BLaER1 (cell line): ENCODE results near the gene ATP7B.

Experiments used
- H3K27ac ChIP-seq: shearing (Covaris generic); formaldehyde crosslinking; 2 replicates; pipeline ENCODE4 v1.8.1; 2022
- H3K27me3 ChIP-seq: shearing (Covaris generic); formaldehyde crosslinking; 2 replicates; pipeline ENCODE4 v1.8.1; 2022
- H3K36me3 ChIP-seq: shearing (Covaris generic); formaldehyde crosslinking; 2 replicates; pipeline ENCODE4 v1.8.1; 2022
- H3K4me1 ChIP-seq: shearing (Covaris generic); formaldehyde crosslinking; 2 replicates; pipeline ENCODE4 v1.8.1; 2022
- H3K4me2 ChIP-seq: shearing (Covaris generic); formaldehyde crosslinking; 2 replicates; pipeline ENCODE4 v1.8.1; 2022
- H3K4me3 ChIP-seq: shearing (Covaris generic); formaldehyde crosslinking; 2 replicates; pipeline ENCODE4 v1.8.1; 2022
- H3K9ac ChIP-seq: shearing (Covaris generic); formaldehyde crosslinking; 2 replicates; pipeline ENCODE4 v1.8.1; 2022
- H3K9me3 ChIP-seq: shearing (Covaris generic); formaldehyde crosslinking; 2 replicates; pipeline ENCODE4 v1.8.1; 2022
- H4K20me1 ChIP-seq: shearing (Covaris generic); formaldehyde crosslinking; 2 replicates; pipeline ENCODE4 v1.8.1; 2022
- Cebpa-rat ChIP-seq: shearing (Covaris generic); IDR thresholded peaks from 2 replicates; pipeline ENCODE4 v1.8.1; 2022

Gene ATP7B

DNA sequence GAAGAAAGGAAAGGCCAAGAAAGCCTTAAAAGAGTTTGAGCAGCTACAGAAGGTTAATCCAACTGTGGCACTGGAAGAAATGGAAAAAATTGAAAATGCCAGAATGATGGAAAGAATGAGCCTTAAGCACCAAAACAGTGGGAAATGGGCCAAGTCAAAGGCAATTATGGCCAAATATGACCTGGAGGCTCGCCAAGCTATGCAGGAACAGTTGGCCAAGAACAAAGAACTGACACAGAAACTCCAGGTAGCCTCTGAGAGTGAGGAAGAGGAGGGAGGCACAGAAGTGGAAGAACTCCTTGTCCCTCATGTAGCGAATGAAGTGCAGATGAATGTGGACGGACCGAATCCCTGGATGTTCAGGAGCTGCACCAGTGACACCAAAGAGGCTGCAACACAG is 18.3 kb upstream of the ATP7B start:
- no peak for TF ChIP-seq Cebpa-rat
- H3K36me3 ChIP-seq = peaks cover 65% of the 10 kb centered on the region
- no peak overlapping the region for H3K4me3 ChIP-seq
- no peaks in the 10 kb centered on the region for H3K4me1 ChIP-seq
- peaks cover 24% of the 10 kb centered on the region; the same call in 1 of the 2 replicates for H4K20me1 ChIP-seq
- H3K9ac ChIP-seq = no peak overlapping the region
- no peaks in the 10 kb centered on the region for H3K27me3 ChIP-seq
- no peaks in the 10 kb centered on the region for H3K9me3 ChIP-seq
- H3K4me2 ChIP-seq = no peak overlapping the region
- no peak overlapping the region for H3K27ac ChIP-seq

DNA sequence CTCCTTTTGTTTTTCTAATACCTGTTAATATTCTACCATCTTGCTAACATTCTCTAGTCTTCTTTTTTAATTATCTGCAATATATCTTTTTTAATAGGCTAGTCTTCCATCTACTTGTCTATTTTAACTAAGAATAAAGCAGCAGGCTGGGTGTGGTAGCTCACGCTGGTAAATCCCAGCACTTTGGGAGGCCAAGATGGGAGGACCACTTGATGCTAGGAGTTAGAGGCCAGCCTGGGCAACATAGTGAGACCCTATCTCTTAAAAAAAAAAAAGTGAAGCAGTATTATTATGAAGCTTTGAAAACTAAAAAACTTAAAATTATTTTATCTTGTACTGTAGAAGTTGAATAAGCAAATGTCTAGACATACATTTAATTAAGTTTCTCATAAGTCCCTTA is 16.6 kb upstream of the ATP7B start:
- H3K27ac ChIP-seq = no peak overlapping the region
- no peaks in the 10 kb centered on the region for H3K27me3 ChIP-seq
- no peak overlapping the region for H3K4me2 ChIP-seq
- no peak overlapping the region for H3K9ac ChIP-seq
- H3K36me3 ChIP-seq = peaks cover 81% of the 10 kb centered on the region
- no peak overlapping the region for H3K4me3 ChIP-seq
- peaks cover 13% of the 10 kb centered on the region; the same call in 1 of the 2 replicates for H4K20me1 ChIP-seq
- no peaks in the 10 kb centered on the region for H3K4me1 ChIP-seq
- no peak for TF ChIP-seq Cebpa-rat
- H3K9me3 ChIP-seq = no peaks in the 10 kb centered on the region

DNA sequence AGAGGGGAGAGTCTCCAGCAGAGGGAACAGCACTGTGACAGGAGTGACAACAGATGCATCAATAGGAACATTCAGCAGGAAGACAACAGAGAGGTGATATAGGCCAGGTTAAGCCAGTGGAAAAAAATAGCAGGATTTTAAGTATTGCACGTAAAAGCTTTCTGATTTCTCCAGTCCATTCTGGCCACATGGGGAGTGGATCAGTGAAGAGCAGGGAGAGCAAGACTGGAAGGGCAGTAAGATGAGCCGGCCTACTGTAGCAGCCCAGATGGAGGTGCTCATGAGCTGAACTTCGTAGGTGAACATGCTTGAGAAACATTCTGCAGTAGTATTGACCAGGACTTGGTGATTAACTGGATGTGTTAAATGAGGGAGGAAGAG is 15.0 kb upstream of the ATP7B start:
- Histone ChIP-seq H3K36me3 (peaks cover 97% of the 10 kb centered on the region), H3K27ac (no peak overlapping the region), H3K9ac (no peak overlapping the region), H4K20me1 (peaks cover 18% of the 10 kb centered on the region; the same call in 1 of the 2 replicates), H3K4me3 (no peak overlapping the region), H3K9me3 (no peaks in the 10 kb centered on the region), H3K4me1 (no peaks in the 10 kb centered on the region), H3K4me2 (no peak overlapping the region), H3K27me3 (no peaks in the 10 kb centered on the region)
- no peak for TF ChIP-seq Cebpa-rat

DNA sequence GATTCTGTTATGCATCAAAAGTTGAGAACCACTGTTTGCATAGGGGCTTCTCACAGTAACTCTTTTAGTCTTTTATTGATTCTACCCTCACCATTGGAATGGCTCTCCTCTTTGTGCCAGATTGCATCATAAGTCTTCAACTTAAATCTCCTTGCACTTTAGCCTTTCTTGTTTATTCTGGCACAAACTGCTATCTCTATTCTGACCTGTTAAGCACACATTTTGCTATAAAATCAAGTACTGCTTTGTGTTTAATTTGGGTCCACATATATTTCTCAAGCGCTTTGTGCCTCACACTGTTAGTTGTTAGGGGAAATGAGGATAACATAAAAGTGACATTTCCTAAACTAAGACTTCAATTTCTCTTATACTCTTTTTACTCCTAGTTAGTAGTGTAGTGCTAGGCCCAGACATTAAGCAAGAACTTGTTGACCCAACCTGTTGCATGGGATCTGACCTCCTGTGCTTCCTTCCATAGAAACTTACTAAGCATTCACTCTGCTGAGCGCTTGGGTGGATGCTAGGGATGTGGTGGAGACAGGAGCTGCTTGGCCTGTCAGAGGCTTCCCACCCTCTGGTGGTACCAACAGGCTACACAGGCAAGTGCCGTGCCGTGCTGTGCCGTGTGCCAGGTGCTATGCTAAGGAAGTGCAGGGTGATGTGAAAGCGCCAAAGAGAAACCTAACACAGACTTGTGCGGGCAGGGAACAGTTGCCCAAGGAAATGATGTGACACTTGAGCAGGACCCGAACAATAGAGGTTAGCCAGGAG is 14.4 kb upstream of the ATP7B start:
- Histone ChIP-seq H3K4me2 (no peak overlapping the region), H3K36me3 (peaks cover 98% of the 10 kb centered on the region), H3K9me3 (no peaks in the 10 kb centered on the region), H3K4me3 (no peak overlapping the region), H3K4me1 (no peaks in the 10 kb centered on the region), H3K27me3 (no peaks in the 10 kb centered on the region), H3K9ac (no peak overlapping the region), H3K27ac (no peak overlapping the region), H4K20me1 (peaks cover 18% of the 10 kb centered on the region; the same call in 1 of the 2 replicates)
- TF ChIP-seq Cebpa-rat = no peak

DNA sequence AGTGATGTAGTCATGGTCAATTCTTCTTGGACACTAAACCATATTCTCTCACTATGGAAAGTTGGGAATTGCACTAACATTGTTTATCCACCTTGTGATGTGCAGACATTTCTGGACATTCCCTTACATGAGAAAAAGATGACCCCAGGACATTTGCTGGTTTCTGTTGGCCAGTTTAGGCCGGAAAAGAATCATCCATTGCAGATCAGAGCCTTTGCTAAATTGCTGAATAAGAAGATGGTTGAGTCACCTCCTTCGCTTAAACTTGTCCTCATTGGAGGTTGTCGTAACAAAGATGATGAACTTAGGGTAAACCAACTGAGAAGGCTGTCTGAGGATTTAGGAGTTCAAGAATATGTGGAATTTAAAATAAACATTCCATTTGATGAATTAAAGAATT is 13.2 kb upstream of the ATP7B start, which contains the start of gene UTP14C:
UTP14C (plus strand) TSS at position 211 of the 400 bp plus-strand sequence. CDS start 4,114 bp downstream, outside the sequence.
- H3K4me1 ChIP-seq = no peaks in the 10 kb centered on the region
- peaks cover 98% of the 10 kb centered on the region for H3K36me3 ChIP-seq
- no peak within 1 kb of the TSS for H3K9ac ChIP-seq
- TF ChIP-seq Cebpa-rat = no peak
- peaks cover 18% of the 10 kb centered on the region; the same call in 1 of the 2 replicates for H4K20me1 ChIP-seq
- no peak within 1 kb of the TSS for H3K27ac ChIP-seq
- no peak within 1 kb of the TSS for H3K4me2 ChIP-seq
- H3K9me3 ChIP-seq = no peaks in the 10 kb centered on the region
- no peaks in the 10 kb centered on the region for H3K27me3 ChIP-seq
- no peak within 1 kb of the TSS for H3K4me3 ChIP-seq

DNA sequence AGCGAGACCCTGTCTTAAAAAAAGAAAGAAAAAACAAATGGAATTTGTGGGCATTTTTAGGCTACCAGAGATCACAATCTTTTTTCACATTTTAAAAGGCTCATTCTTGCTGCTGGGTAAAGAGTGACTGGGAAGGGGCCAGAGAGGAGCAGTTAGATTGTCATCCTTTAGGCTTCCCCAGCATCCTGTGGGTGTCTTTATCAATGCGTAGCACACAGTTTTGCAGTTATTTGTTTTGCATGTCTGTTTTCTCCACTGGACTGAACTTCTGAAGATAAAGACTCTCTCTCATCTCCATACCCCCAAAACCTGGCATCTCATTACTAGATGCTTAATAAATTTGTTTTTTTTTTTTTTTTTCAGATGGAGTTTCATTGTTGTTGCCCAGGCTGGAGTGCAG is 11.1 kb upstream of the ATP7B start:
- Histone ChIP-seq H3K4me2 (no peak overlapping the region), H3K9ac (no peak overlapping the region), H4K20me1 (peaks cover 27% of the 10 kb centered on the region; the same call in 1 of the 2 replicates), H3K27ac (no peak overlapping the region), H3K4me3 (no peak overlapping the region), H3K36me3 (peaks cover 95% of the 10 kb centered on the region), H3K4me1 (no peaks in the 10 kb centered on the region), H3K9me3 (no peaks in the 10 kb centered on the region), H3K27me3 (no peaks in the 10 kb centered on the region)
- TF ChIP-seq Cebpa-rat = no peak

DNA sequence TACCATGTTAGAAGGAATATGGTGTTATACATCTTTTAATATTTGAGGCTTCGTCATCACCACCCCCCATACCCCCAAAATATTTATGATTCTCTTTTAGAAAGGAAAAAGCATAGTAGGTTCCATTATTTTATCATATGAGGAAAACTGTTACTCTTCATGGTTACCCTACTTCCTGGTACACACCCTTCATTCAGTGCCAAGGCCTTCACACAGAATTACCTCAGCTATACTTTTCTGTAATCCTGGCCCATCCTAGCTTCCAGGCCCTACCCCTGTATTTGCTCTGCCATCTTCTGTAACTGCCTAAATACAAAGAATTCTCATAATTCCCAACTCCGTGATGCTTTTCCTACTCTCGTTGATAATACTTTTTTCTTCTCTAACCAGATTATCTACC is 8.9 kb upstream of the ATP7B start:
- peaks cover 6% of the 10 kb centered on the region for H3K9me3 ChIP-seq
- H3K4me2 ChIP-seq = no peak overlapping the region
- no peak for TF ChIP-seq Cebpa-rat
- H3K27ac ChIP-seq = no peak overlapping the region
- peaks cover 27% of the 10 kb centered on the region; the same call in 1 of the 2 replicates for H4K20me1 ChIP-seq
- H3K4me3 ChIP-seq = no peak overlapping the region
- no peaks in the 10 kb centered on the region for H3K27me3 ChIP-seq
- H3K9ac ChIP-seq = no peak overlapping the region
- peaks cover 95% of the 10 kb centered on the region for H3K36me3 ChIP-seq
- no peaks in the 10 kb centered on the region for H3K4me1 ChIP-seq

DNA sequence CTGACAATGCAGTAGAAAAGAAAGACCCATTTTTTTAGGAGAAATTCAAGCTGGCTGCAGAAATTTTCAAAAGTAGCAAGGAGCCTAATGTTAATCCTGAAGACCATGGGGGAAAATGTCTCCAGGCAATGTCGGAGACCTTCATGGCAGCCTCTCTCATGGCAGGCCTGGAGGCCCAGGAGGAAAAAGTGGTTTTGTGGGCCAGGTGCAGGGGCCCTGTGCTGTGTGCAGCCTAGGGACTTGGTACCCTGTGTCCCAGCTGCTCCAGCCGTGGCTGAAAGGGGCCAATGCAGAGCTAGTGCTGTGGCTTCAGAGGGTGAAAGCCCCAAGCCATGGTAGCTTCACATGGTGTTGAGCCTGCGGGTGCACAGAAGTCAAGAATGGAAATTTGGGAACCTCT is 5.0 kb upstream of the ATP7B start:
- H4K20me1 ChIP-seq = peaks cover 25% of the 10 kb centered on the region
- no peak overlapping the region for H3K4me2 ChIP-seq
- no peak overlapping the region for H3K4me3 ChIP-seq
- H3K9ac ChIP-seq = no peak overlapping the region
- H3K9me3 ChIP-seq = peaks cover 6% of the 10 kb centered on the region
- TF ChIP-seq Cebpa-rat = no peak
- H3K36me3 ChIP-seq = peaks cover 61% of the 10 kb centered on the region
- peaks cover 7% of the 10 kb centered on the region for H3K27me3 ChIP-seq
- no peak overlapping the region for H3K27ac ChIP-seq
- peaks cover 13% of the 10 kb centered on the region for H3K4me1 ChIP-seq

DNA sequence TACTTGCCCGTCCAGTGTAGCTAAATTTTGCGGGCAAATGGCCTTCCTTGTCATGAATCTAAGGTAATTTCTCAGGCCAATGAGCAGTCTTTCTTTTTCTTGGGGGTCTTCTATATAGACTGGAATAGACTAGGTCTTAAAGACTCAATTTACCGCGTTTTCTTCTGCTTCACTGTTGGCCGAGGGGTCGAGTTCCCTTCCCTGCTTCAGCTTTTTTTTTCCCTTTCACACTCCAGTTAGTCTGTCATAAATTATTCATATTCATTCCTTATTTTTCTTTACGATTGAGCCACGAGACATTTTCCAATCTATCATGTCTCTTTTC is 1.2 kb upstream of the ATP7B start:
- H3K9me3 ChIP-seq = peaks cover 6% of the 10 kb centered on the region
- H3K4me2 ChIP-seq = peak overlapping the region; percentile 83
- H3K27me3 ChIP-seq = peaks cover 33% of the 10 kb centered on the region
- peak overlapping the region; percentile 79 for H3K9ac ChIP-seq
- H3K36me3 ChIP-seq = peaks cover 26% of the 10 kb centered on the region
- H3K4me1 ChIP-seq = peaks cover 18% of the 10 kb centered on the region
- no peak for TF ChIP-seq Cebpa-rat
- peak overlapping the region; percentile 90 for H3K4me3 ChIP-seq
- H3K27ac ChIP-seq = peak overlapping the region; percentile 61
- peaks cover 33% of the 10 kb centered on the region for H4K20me1 ChIP-seq

DNA sequence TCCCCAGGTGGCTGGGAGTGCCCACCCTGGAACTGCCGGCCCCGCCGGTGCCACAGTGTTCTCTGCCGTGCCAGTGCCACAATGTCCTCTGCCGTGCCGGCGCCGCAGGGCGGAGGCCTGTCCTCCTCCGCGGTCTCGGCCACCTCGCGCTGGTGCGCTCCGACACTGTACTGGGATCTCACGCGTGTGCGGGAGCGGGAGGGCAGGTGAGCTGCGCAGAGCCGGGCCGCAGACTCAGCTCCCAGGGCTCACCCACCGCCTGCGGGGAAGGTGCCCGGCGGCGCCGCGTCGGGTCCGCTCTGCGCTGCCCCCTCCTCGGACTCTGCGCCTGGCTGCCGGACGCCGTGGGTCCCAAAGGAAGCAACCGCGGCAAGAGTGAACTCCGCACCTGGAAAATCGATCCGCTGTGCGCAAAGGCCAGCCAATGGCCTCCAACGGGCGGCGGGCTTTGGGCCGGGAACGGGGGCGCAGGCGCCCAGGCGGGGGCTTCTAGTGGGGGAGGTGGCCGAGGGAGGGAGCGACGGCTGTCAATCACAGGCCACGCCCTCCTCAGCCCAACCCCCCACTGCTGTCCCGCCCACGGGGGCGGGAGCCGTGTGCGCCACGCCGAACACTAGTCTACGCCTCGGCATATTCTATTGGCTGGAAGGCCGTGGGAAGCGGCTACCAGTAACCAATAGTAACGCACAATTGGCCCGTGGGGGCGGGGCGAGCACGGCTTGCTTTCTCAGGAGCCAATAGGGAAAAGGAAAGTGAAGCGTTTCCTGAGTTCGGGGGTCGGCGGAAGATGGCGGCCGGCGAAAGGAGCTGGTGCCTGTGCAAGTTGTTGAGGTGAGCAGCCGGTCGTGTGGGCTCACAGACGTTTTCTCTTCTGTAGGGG is 622 bp upstream of the ATP7B start, which contains the start of gene ALG11:
ALG11 (plus strand) TSS at position 767 of the 880 bp plus-strand sequence; CDS start at position 788, 21 bp downstream.
- H3K27ac ChIP-seq = peak within 1 kb of the TSS; percentile 61
- H3K4me3 ChIP-seq = peak within 1 kb of the TSS; percentile 90

More for the DNA sequence above, 622 bp upstream of the ATP7B start, which contains the start of gene ALG11:
- peaks cover 18% of the 10 kb centered on the region for H3K4me1 ChIP-seq
- peaks cover 33% of the 10 kb centered on the region for H3K27me3 ChIP-seq
- H3K4me2 ChIP-seq = peak within 1 kb of the TSS; percentile 100
- H3K9ac ChIP-seq = peak within 1 kb of the TSS; percentile 79
- H4K20me1 ChIP-seq = peaks cover 27% of the 10 kb centered on the region
- no peak for TF ChIP-seq Cebpa-rat
- peaks cover 6% of the 10 kb centered on the region for H3K9me3 ChIP-seq
- peaks cover 20% of the 10 kb centered on the region for H3K36me3 ChIP-seq
